Stimulated activated CD4-positive, alpha-beta T cell treated with anti-CD3 and anti-CD28 coated beads, Interleukin-2, amount 100 ng/mL, for 24 hours (primary cell): ENCODE measurements around the gene USP10.

Experiments
- DNase-seq, 2 donors: peaks; one replicate each; pipeline ENCODE4 v3.0.0-alpha.2; 2020

Gene USP10

GRCh38 chr16:84810518-84811273 lies 110.9 kb downstream of the USP10 start:
- no peak for DNase-seq

GRCh38 chr16:84811529-84811928 lies 111.7 kb downstream of the USP10 start:
- DNase-seq: no peak

DNA sequence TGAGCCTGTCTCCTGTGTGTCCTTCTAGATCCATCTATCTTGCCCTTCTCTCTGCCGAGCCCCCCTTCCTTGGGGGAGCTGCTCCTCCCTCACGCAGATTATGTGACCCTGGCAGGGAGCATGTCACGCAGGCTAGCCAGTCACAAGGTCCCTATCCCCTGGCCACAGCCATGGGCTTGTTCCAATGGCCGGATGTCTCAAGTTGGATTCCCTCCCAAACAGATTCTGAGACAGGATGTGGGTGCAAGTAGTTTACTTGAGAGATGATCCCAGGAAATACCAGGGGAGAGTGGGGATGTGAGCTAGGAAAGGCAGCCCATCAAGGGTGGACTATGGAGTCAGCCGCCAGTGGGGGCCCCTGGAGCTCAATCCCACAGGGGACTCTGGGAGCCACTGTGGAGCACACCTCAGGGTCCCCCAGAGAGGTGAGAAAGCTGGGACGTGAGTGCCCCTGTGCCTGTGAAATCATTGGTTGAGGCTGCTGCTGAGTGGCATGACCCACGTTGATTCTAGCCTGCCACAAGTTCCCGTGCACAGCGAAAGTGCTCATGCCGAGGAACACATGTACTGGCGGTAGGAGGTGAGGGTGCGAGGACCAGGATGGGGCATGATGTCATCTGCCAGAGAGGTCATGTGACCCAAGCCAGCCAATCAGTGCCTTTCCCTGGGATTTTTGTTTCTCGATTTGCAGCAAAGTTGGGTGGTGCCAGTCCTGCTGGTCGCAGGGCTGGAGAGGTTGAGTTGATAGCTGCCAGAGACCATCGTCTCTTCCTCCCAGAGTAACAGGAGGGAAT lies 113.5 kb downstream of the USP10 start:
- no peak for DNase-seq

- DNase-seq: no peak
These were observed 115.7 kb downstream of the USP10 start for GRCh38 chr16:84815462-84815861.

GRCh38 chr16:84816023-84816422 lies 116.2 kb downstream of the USP10 start:
- DNase-seq: no peak

DNA sequence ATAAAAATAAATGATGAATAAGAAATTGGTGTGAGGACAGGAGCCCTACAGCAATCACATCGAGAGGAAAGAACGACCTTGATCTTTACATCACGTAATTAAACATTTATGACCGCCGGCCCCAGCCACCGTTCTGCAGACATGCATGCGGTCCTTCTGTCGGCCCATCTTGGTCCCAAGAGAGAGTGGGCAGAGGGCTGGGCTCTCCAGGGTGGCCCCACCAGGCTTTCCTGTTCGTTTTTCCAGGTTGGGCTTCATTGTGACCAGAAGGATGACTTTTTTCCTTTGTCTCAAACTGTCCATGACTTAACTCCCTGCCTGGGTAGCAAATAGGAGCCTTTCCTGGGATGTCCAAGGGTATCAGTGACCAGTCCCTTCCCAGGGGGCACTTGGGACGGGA lies 116.7 kb downstream of the USP10 start:
- no peak for DNase-seq

GRCh38 chr16:84817206-84817605 lies 117.4 kb downstream of the USP10 start:
- DNase-seq: no peak

DNA sequence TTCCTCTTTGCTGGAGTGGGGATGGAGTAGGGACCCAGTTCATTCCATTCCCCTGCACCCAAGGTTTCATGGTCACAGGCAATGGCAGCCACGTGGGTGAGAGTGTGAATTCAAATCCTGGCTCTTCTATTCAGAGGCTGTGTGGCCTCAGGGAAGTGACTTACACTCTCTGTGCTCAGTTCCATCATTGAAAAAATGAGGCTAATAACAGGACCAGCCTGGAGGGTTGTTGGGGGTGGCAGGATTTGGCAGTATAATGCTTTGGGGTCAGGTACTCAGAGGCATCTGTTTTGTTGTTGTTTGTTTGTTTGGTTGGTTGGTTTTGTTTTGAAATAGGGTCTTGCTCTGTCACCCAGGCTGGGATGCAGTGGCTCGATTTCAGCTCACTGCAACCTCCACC lies 117.8 kb downstream of the USP10 start:
- no peak for DNase-seq

GRCh38 chr16:84818133-84818532 lies 118.3 kb downstream of the USP10 start:
- no peak for DNase-seq

DNA sequence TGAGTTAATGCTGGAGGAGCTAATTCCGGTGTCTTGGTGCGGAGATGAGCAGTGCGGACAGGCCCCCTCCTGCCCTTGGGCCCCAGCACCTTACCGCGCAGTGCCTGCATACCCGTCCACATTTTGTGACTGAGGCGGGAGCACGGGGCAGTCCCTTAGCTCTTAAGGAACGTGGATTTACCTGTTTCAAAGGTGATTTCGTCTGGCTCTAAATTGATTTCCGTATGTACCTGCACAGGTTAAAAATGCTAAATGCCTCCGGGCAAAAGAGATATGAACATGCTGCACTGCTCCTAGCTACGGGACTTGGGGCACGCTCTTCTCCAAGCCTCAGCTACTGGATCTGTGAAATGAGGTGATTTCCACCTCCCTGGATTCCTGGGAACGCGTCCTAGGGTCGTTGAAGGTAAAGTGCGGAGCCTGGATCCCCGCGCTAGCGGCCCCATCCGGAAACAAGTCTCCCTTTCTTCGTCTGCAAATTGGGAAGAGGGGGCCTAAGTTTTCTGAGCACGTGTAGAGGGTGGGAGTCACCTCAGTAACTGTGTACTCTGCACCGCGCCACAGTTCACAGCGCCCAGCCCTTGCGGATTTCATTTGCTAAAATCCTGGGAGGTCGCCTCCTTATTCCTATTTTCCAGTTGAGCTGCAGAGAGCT lies 119.3 kb downstream of the USP10 start:
- no peak for DNase-seq

DNA sequence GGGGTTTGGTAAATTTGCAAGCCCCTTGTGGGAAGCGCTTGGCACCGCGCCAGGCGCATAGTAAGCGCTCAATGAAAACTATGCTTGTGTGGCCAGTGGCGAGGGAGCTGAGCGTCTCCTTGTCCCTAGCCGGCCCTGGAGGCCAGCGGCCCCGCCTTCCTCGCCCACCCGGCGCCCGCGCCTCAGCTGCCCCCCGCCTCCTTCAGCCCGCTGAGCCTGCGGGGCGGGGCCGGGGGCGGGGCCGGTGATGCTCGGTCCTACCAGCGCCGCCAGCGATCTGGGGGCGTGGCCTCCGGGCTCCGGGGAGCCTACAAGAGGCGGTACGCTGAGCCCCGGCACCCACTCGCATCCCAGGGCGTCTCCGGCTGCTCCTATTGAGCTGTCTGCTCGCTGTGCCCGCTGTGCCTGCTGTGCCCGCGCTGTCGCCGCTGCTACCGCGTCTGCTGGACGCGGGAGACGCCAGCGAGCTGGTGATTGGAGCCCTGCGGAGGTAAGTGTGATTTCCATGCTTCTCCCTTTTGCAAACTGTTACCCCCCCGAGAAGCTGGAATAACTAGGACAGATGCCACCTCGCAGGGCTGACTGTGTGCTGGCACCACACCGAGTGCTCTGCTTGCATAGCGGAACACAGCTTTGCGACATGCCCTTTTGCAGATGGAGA lies 120.0 kb downstream of the USP10 start, which contains the start of gene CRISPLD2:
Gene CRISPLD2, plus strand, starts transcription at position 342 of the 661 bp plus-strand sequence. CDS start 18,511 bp downstream, outside the sequence.
- DNase-seq: peak; percentile 89 to 94

- DNase-seq: no peak
These were observed 120.5 kb downstream of the USP10 start for GRCh38 chr16:84820305-84820684.

GRCh38 chr16:84820771-84821170 lies 121.0 kb downstream of the USP10 start:
- DNase-seq: no peak

DNA sequence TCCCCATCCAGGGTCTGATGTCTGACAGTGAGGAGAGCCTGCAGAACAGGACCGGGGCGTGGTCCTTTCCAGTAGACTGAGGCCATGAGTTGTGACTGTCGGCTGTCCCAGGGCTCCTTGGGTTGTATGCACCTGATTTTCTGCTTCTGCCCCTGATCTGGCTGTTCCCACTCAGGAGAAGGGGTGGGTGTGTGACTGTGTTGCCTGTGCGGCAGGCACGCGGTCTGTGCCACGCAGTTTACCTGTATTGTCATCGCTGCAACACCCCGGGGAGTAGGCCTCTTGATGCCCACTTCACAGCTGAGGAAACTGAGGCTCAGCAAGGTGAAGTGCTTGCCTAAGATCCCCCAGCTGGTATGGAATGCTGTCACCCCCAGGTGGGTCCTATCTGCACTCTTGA lies 121.4 kb downstream of the USP10 start:
- DNase-seq: no peak

DNA sequence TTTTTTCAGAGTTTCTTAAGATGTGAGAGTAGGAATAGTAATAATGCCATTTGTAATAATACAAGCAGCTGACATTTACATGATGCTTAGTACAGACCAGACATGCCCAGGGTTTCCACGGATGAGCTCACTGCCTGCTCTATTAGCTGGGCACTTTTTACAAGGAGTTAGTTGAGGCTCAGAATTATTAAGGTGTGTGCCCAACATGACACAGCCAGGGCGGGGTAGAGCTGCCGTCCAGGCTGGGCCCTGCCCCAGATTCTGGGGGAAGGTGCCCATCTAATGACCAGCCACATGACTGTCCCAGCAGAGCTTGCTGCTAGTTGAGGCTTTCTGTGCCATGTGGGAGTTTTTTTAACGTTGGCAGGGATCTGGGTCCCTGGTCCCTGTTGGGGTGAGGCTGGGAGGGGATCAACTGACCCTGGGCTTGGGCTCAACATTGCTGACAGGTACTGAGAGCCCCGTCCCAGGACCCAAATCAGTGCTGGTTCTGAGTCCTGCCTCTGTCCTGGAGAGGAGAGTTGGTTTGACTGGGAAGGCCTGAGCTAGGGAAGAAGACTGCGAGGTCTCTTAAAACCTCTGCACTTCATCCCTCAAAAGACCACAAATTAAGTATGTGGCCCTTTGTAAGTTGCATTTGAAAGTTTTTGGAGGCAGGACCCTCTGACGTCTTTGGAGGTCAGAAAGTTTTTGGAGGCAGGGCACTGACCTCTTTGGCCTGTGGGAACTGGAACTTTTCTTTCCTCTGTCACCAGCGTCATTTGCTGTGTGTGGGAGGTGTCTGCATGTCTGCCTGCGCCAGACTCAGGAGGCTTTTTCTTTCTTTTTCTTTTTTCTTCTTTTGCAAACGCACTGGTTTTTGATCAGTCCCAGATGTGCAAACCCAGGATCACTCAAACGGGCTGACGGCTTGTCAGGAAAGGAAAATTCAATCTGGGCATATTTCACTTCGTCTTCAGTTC lies 122.2 kb downstream of the USP10 start:
- no peak for DNase-seq

- DNase-seq: no peak
These were observed 123.2 kb downstream of the USP10 start for GRCh38 chr16:84822990-84823389.

GRCh38 chr16:84823484-84823883 lies 123.7 kb downstream of the USP10 start:
- DNase-seq: no peak

GRCh38 chr16:84823926-84824325 lies 124.1 kb downstream of the USP10 start:
- DNase-seq: no peak

GRCh38 chr16:84825896-84826557 lies 126.2 kb downstream of the USP10 start:
- no peak for DNase-seq

GRCh38 chr16:84826558-84826941 lies 126.8 kb downstream of the USP10 start:
- DNase-seq: no peak

- DNase-seq: no peak
These were observed 127.4 kb downstream of the USP10 start for GRCh38 chr16:84827131-84827574.
